ENCODE measurements around the gene NAA11.

The NAA11 gene

DNA sequence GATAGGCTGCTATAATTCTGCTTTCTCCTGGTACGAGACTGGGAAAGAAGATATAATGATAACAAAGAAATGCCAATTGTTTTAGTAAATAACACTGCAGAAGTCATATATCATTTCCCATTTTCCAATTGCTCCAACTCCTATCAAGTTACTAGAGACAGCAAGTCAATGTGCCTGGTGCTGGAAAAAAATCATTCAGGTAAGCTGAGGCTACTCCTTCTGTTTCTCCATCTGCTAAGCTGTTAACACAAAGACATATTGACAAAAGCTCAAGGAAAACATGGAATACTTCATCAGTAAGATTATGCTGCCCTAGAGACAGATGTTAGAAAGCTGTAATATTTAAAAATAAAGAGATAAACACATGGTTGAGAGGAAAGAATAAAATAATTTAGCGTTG, 10.0 kb downstream of the NAA11 start:
- Histone ChIP-seq H3K27me3 (replicated peaks in 2 of 5; ENCODE audit: control insufficient read depth in 4 of 5, insufficient read depth in 5 of 5, low read length in 4 of 5) (no peaks in the 10 kb centered on the region), H3K4me1 (ENCODE audit: control extremely low read depth in 1 of 4, control insufficient read depth in 4 of 4, insufficient read depth in 4 of 4, low read length in 3 of 4) (no peaks in the 10 kb centered on the region), H3K4me3 (ENCODE audit: control insufficient read depth in 1 of 7, extremely low read depth in 1 of 7, insufficient read depth in 4 of 7, low read depth in 2 of 7, low read length in 6 of 7) (no peak overlapping the region), H3K27ac (ENCODE audit: insufficient read depth in 1 of 2, low read depth in 1 of 2, low read length in 2 of 2, poor library complexity in 1 of 2, severe bottlenecking in 2 of 2) (no peak overlapping the region), H3K36me3 (ENCODE audit: control insufficient read depth in 4 of 4, insufficient read depth in 4 of 4, low read length in 3 of 4) (no peaks in the 10 kb centered on the region), H3K9me3 (ENCODE audit: control extremely low read depth in 1 of 5, control insufficient read depth in 4 of 5, insufficient read depth in 2 of 5, low read depth in 1 of 5, low read length in 4 of 5) (no peaks in the 10 kb centered on the region)
- 100% methylated on average over 1 of the region's 2 CpGs for WGBS (ENCODE audit: insufficient coverage)
- ChIA-PET POLR2A (no interaction called here), CTCF (no interaction called here)
- DNase-seq: no peak

DNA sequence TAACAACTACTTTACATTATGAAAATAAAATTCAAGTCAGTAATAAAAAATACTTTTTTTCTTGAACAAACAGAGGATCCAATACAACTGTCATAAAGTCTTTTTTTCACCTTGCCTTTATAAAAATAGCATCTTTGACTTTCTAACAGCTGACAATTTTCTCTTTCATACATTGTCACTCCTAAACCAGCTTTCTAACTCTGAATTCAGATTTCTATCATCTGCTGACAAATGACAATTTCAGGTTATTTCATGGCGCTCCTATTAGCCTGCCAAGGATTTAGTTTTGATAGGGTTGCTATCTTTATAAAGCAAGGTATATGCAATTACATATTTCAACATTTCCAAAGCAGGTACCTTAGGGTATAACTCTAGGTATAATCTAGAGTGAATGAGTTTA, 14.6 kb downstream of the NAA11 start:
- DNase-seq: no peak
- Histone ChIP-seq H3K27ac (ENCODE audit: insufficient read depth in 1 of 2, low read depth in 1 of 2, low read length in 2 of 2, poor library complexity in 1 of 2, severe bottlenecking in 2 of 2) (no peak overlapping the region), H3K27me3 (replicated peaks in 2 of 5; ENCODE audit: control insufficient read depth in 4 of 5, insufficient read depth in 5 of 5, low read length in 4 of 5) (no peaks in the 10 kb centered on the region), H3K4me1 (ENCODE audit: control extremely low read depth in 1 of 4, control insufficient read depth in 4 of 4, insufficient read depth in 4 of 4, low read length in 3 of 4) (no peaks in the 10 kb centered on the region), H3K36me3 (ENCODE audit: control insufficient read depth in 4 of 4, insufficient read depth in 4 of 4, low read length in 3 of 4) (no peaks in the 10 kb centered on the region), H3K9me3 (ENCODE audit: control extremely low read depth in 1 of 5, control insufficient read depth in 4 of 5, insufficient read depth in 2 of 5, low read depth in 1 of 5, low read length in 4 of 5) (no peaks in the 10 kb centered on the region), H3K4me3 (ENCODE audit: control insufficient read depth in 1 of 7, extremely low read depth in 1 of 7, insufficient read depth in 4 of 7, low read depth in 2 of 7, low read length in 6 of 7) (no peak overlapping the region)
- WGBS (ENCODE audit: insufficient coverage): no CpG with 5 or more reads among the region's 1 CpG
- ChIA-PET CTCF (interaction anchor here (1.2 kb wide), 1 partner anchor 20 kb away, joined by 3 read pairs; no protein-coding TSS in a partner anchor), POLR2A (no interaction called here)

DNA sequence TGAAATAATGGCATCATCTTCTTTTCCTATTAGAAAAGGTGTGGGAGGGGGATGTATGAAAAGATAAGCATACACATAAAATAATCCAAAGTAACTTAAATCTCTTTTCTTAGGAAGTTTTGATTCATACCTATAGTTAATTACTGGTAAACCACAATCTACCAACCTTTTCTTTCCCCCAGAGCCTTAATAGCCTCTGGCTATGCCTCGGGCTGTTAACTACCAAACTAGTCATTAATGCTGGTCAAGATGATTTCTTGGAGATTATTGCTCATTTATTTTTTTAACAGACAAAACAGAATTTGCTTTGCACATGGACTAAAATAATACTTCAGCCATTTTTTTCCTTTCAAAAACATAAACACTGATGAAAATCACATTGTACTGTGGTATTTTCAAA, 16.9 kb downstream of the NAA11 start:
- Histone ChIP-seq H3K27ac (ENCODE audit: insufficient read depth in 1 of 2, low read depth in 1 of 2, low read length in 2 of 2, poor library complexity in 1 of 2, severe bottlenecking in 2 of 2) (no peak overlapping the region), H3K4me3 (ENCODE audit: control insufficient read depth in 1 of 7, extremely low read depth in 1 of 7, insufficient read depth in 4 of 7, low read depth in 2 of 7, low read length in 6 of 7) (no peak overlapping the region), H3K27me3 (replicated peaks in 2 of 5; ENCODE audit: control insufficient read depth in 4 of 5, insufficient read depth in 5 of 5, low read length in 4 of 5) (no peaks in the 10 kb centered on the region), H3K9me3 (ENCODE audit: control extremely low read depth in 1 of 5, control insufficient read depth in 4 of 5, insufficient read depth in 2 of 5, low read depth in 1 of 5, low read length in 4 of 5) (no peaks in the 10 kb centered on the region), H3K36me3 (ENCODE audit: control insufficient read depth in 4 of 4, insufficient read depth in 4 of 4, low read length in 3 of 4) (no peaks in the 10 kb centered on the region), H3K4me1 (ENCODE audit: control extremely low read depth in 1 of 4, control insufficient read depth in 4 of 4, insufficient read depth in 4 of 4, low read length in 3 of 4) (no peaks in the 10 kb centered on the region)
- no CpG with 5 or more reads among the region's 1 CpG for WGBS (ENCODE audit: insufficient coverage)
- ChIA-PET CTCF (no interaction called here), POLR2A (no interaction called here)
- no peak for DNase-seq

DNA sequence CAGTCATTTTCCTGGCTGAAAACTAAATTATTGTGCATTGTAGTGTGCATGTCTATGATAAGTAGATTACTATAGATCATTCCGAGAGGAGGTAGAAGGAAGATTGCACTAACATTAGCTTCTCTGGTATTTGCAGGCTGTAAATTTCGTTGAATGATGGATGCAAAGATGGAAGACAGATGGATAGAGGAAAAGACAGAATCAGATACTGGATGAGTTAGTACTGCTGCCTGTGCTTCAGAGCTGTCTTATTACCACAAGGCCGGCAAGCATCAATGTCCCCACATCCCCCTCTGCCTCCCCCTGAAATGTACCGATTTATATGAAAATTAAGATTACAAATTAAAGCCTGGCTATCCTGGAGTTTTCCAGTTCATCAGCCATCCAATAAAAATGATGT, 17.7 kb downstream of the NAA11 start:
- DNase-seq: no peak
- no peak overlapping the region for H3K4me3 ChIP-seq (ENCODE audit: control insufficient read depth in 1 of 7, extremely low read depth in 1 of 7, insufficient read depth in 4 of 7, low read depth in 2 of 7, low read length in 6 of 7)
- 97% methylated on average over 4 of the region's 4 CpGs for WGBS (ENCODE audit: insufficient coverage)
- no peaks in the 10 kb centered on the region for H3K36me3 ChIP-seq (ENCODE audit: control insufficient read depth in 4 of 4, insufficient read depth in 4 of 4, low read length in 3 of 4)
- CTCF ChIA-PET: no interaction called here
- no peaks in the 10 kb centered on the region for H3K9me3 ChIP-seq (ENCODE audit: control extremely low read depth in 1 of 5, control insufficient read depth in 4 of 5, insufficient read depth in 2 of 5, low read depth in 1 of 5, low read length in 4 of 5)
- H3K27me3 ChIP-seq (replicated peaks in 2 of 5; ENCODE audit: control insufficient read depth in 4 of 5, insufficient read depth in 5 of 5, low read length in 4 of 5): no peaks in the 10 kb centered on the region
- POLR2A ChIA-PET: no interaction called here
- no peak overlapping the region for H3K27ac ChIP-seq (ENCODE audit: insufficient read depth in 1 of 2, low read depth in 1 of 2, low read length in 2 of 2, poor library complexity in 1 of 2, severe bottlenecking in 2 of 2)
- H3K4me1 ChIP-seq (ENCODE audit: control extremely low read depth in 1 of 4, control insufficient read depth in 4 of 4, insufficient read depth in 4 of 4, low read length in 3 of 4): no peaks in the 10 kb centered on the region

DNA sequence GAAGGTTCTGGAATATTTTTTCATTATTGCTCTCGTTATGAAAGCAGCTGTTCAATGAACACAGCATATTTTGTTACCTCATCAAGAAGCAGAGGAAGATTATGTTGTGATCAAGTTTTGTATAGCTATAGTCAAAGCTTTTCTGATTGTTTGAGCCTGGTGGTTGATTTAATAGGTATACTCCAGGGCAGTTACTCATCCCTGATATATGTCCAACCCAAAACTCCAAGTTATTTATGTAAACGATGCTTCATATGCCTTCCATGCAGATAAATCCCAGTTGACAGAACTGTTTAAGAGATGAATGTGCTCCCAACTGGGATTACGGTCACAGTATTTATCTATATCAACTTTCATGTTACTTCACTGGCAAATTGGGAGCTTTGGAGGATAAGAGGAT, 19.1 kb downstream of the NAA11 start:
- POLR2A ChIA-PET: no interaction called here
- Histone ChIP-seq H3K27me3 (replicated peaks in 2 of 5; ENCODE audit: control insufficient read depth in 4 of 5, insufficient read depth in 5 of 5, low read length in 4 of 5) (no peaks in the 10 kb centered on the region), H3K4me1 (ENCODE audit: control extremely low read depth in 1 of 4, control insufficient read depth in 4 of 4, insufficient read depth in 4 of 4, low read length in 3 of 4) (no peaks in the 10 kb centered on the region), H3K27ac (ENCODE audit: insufficient read depth in 1 of 2, low read depth in 1 of 2, low read length in 2 of 2, poor library complexity in 1 of 2, severe bottlenecking in 2 of 2) (no peak overlapping the region), H3K36me3 (ENCODE audit: control insufficient read depth in 4 of 4, insufficient read depth in 4 of 4, low read length in 3 of 4) (no peaks in the 10 kb centered on the region), H3K4me3 (ENCODE audit: control insufficient read depth in 1 of 7, extremely low read depth in 1 of 7, insufficient read depth in 4 of 7, low read depth in 2 of 7, low read length in 6 of 7) (no peak overlapping the region), H3K9me3 (ENCODE audit: control extremely low read depth in 1 of 5, control insufficient read depth in 4 of 5, insufficient read depth in 2 of 5, low read depth in 1 of 5, low read length in 4 of 5) (no peaks in the 10 kb centered on the region)
- DNase-seq: no peak
- WGBS (ENCODE audit: insufficient coverage): 100% methylated on average over 1 of the region's 3 CpGs
- CTCF ChIA-PET: no interaction called here

DNA sequence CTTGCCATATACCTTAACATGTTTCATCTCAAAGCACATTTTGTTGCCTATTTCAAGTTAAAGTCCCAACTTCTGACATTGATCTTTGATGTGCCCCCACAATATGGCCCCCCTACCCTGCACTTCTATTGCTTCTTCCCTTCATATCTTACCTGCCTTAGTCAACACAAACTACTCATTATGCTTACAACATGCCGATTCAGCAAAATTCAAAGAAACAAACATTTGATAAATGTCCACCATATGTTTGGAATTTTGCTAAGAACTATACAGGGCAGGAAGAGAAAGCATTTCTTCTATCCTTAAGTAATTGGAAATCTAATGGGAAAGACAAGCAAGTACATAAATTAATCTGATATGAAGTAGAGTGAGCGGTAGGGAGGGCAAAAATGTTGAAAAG, 25.6 kb downstream of the NAA11 start:
- CTCF ChIA-PET: no interaction called here
- no peaks in the 10 kb centered on the region for H3K36me3 ChIP-seq (ENCODE audit: control insufficient read depth in 4 of 4, insufficient read depth in 4 of 4, low read length in 3 of 4)
- POLR2A ChIA-PET: no interaction called here
- H3K4me1 ChIP-seq (ENCODE audit: control extremely low read depth in 1 of 4, control insufficient read depth in 4 of 4, insufficient read depth in 4 of 4, low read length in 3 of 4): no peaks in the 10 kb centered on the region
- no peak for DNase-seq
- H3K27ac ChIP-seq (ENCODE audit: insufficient read depth in 1 of 2, low read depth in 1 of 2, low read length in 2 of 2, poor library complexity in 1 of 2, severe bottlenecking in 2 of 2): no peak overlapping the region
- no peak overlapping the region for H3K4me3 ChIP-seq (ENCODE audit: control insufficient read depth in 1 of 7, extremely low read depth in 1 of 7, insufficient read depth in 4 of 7, low read depth in 2 of 7, low read length in 6 of 7)
- H3K27me3 ChIP-seq (replicated peaks in 2 of 5; ENCODE audit: control insufficient read depth in 4 of 5, insufficient read depth in 5 of 5, low read length in 4 of 5): no peaks in the 10 kb centered on the region
- WGBS (ENCODE audit: insufficient coverage): 100% methylated on average over 1 of the region's 2 CpGs
- H3K9me3 ChIP-seq (ENCODE audit: control extremely low read depth in 1 of 5, control insufficient read depth in 4 of 5, insufficient read depth in 2 of 5, low read depth in 1 of 5, low read length in 4 of 5): no peaks in the 10 kb centered on the region

DNA sequence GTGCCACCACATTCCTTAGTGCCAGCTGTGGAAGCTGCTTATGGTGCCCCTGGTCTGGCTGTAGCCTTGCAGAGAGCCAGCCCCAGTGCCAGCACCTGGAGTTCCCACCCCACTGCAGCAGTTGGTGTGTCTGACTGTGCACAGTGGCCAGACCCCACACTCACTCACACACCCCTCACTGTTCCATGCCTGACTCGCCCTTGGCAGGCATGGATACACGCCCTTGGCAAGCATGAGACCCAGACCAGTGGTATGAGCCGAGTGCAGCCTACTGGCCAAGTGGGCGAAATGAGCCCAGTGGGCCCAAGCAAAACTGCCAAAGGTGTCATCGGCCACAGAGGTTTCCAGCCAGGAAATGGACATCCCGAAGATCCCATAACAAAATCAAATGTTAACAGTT, 27.4 kb downstream of the NAA11 start:
- ChIA-PET CTCF (no interaction called here), POLR2A (no interaction called here)
- H3K4me1 ChIP-seq (ENCODE audit: control extremely low read depth in 1 of 4, control insufficient read depth in 4 of 4, insufficient read depth in 4 of 4, low read length in 3 of 4): no peaks in the 10 kb centered on the region
- no peaks in the 10 kb centered on the region for H3K27me3 ChIP-seq (replicated peaks in 2 of 5; ENCODE audit: control insufficient read depth in 4 of 5, insufficient read depth in 5 of 5, low read length in 4 of 5)
- WGBS (ENCODE audit: insufficient coverage): 97% methylated on average over 4 of the region's 6 CpGs
- H3K27ac ChIP-seq (ENCODE audit: insufficient read depth in 1 of 2, low read depth in 1 of 2, low read length in 2 of 2, poor library complexity in 1 of 2, severe bottlenecking in 2 of 2): no peak overlapping the region
- DNase-seq: no peak
- no peaks in the 10 kb centered on the region for H3K9me3 ChIP-seq (ENCODE audit: control extremely low read depth in 1 of 5, control insufficient read depth in 4 of 5, insufficient read depth in 2 of 5, low read depth in 1 of 5, low read length in 4 of 5)
- H3K36me3 ChIP-seq (ENCODE audit: control insufficient read depth in 4 of 4, insufficient read depth in 4 of 4, low read length in 3 of 4): no peaks in the 10 kb centered on the region
- no peak overlapping the region for H3K4me3 ChIP-seq (ENCODE audit: control insufficient read depth in 1 of 7, extremely low read depth in 1 of 7, insufficient read depth in 4 of 7, low read depth in 2 of 7, low read length in 6 of 7)

DNA sequence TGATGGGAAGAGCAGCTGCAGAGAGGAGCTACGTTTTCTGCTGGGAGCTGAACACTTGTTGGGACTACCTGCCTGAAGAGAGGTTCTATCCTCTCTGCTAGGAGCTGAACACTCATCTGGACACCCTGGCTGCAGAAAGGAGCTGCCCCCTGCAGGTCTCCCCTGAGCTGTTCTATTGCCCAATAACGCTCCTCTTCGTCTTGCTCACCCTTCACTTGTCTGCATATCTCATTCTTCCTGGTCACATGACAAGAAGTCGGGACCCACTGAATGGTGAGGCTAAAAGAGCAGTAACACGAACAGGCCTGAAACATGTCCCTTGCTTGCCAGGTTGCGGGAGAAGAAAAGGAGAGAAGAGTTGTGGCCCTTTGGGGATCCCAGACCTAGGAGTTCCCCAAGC, 27.8 kb downstream of the NAA11 start:
- POLR2A ChIA-PET: no interaction called here
- no peaks in the 10 kb centered on the region for H3K36me3 ChIP-seq (ENCODE audit: control insufficient read depth in 4 of 4, insufficient read depth in 4 of 4, low read length in 3 of 4)
- no peak overlapping the region for H3K4me3 ChIP-seq (ENCODE audit: control insufficient read depth in 1 of 7, extremely low read depth in 1 of 7, insufficient read depth in 4 of 7, low read depth in 2 of 7, low read length in 6 of 7)
- no peak overlapping the region for H3K27ac ChIP-seq (ENCODE audit: insufficient read depth in 1 of 2, low read depth in 1 of 2, low read length in 2 of 2, poor library complexity in 1 of 2, severe bottlenecking in 2 of 2)
- CTCF ChIA-PET: no interaction called here
- no peaks in the 10 kb centered on the region for H3K9me3 ChIP-seq (ENCODE audit: control extremely low read depth in 1 of 5, control insufficient read depth in 4 of 5, insufficient read depth in 2 of 5, low read depth in 1 of 5, low read length in 4 of 5)
- no peaks in the 10 kb centered on the region for H3K27me3 ChIP-seq (replicated peaks in 2 of 5; ENCODE audit: control insufficient read depth in 4 of 5, insufficient read depth in 5 of 5, low read length in 4 of 5)
- DNase-seq: no peak
- 97% methylated on average over 6 of the region's 6 CpGs for WGBS (ENCODE audit: insufficient coverage)
- H3K4me1 ChIP-seq (ENCODE audit: control extremely low read depth in 1 of 4, control insufficient read depth in 4 of 4, insufficient read depth in 4 of 4, low read length in 3 of 4): no peaks in the 10 kb centered on the region
